ENCODE results near the gene IFNAR1.

IFNAR1 gene

DNA sequence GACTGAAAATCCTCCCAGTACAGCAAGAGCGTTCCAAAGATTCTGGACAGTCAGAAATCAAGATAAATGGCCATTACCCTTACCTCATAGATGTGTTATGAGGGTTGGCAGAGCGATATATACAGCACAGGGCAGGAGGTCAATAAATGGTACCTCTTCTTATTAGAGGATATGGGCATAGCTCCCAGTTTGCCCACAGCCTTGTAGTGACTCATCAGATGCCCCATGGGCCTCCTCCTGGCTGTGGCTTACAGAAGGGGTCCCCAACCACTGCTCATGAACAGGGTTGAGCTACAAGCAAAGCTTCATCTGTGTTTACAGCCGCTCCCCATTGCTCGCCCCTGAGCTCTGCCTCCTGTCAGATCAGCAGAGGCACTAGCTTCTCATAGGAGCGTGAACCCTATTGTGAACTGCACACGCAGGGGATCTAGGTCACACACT lies 71.1 kb downstream of the IFNAR1 start:
- Histone ChIP-seq H3K4me2 (ENCODE audit: low read depth, low read length) (no peak overlapping the region), H3K4me1 (ENCODE audit: low read length) (peaks cover 7% of the 10 kb centered on the region), H3K9me3 (replicated peaks; ENCODE audit: insufficient read depth, low read length) (no peaks in the 10 kb centered on the region), H2AFZ (ENCODE audit: low read length) (no peak overlapping the region), H3K9ac (ENCODE audit: low read length) (no peak overlapping the region), H3K4me3 (ENCODE audit: low read length) (no peak overlapping the region), H3K9me2 (replicated peaks; ENCODE audit: insufficient read depth, low read length) (no peaks in the 10 kb centered on the region), H3K79me2 (ENCODE audit: low read length) (no peaks in the 10 kb centered on the region), H4K20me1 (ENCODE audit: insufficient read depth, low read length) (no peaks in the 10 kb centered on the region), H3F3A (ENCODE audit: insufficient read depth, low read length) (peaks cover 12% of the 10 kb centered on the region), H3K36me3 (replicated peaks; ENCODE audit: insufficient read depth, low read length) (no peaks in the 10 kb centered on the region), H3K27ac (ENCODE audit: low read length) (no peak overlapping the region), H3K27me3 (replicated peaks; ENCODE audit: insufficient read depth, low read length) (no peaks in the 10 kb centered on the region)
- TF ChIP-seq EZH2phosphoT487 (IDR thresholded peaks at IDR 0.05; ENCODE audit: low read length) (no peak), EZH2 (optimal IDR thresholded peaks at IDR 0.05; ENCODE audit: low read depth, low read length) (no peak), CTCF (IDR thresholded peaks at IDR 0.05; ENCODE audit: low read length) (no peak)
- no peak for DNase-seq

GRCh38 chr21:33396436-33396835 lies 71.7 kb downstream of the IFNAR1 start:
- Histone ChIP-seq H3K27me3 (replicated peaks; ENCODE audit: insufficient read depth, low read length) (no peaks in the 10 kb centered on the region), H3K27ac (ENCODE audit: low read length) (no peak overlapping the region), H3K4me3 (ENCODE audit: low read length) (no peak overlapping the region), H4K20me1 (ENCODE audit: insufficient read depth, low read length) (no peaks in the 10 kb centered on the region), H3K4me1 (ENCODE audit: low read length) (peaks cover 7% of the 10 kb centered on the region), H3F3A (ENCODE audit: insufficient read depth, low read length) (peaks cover 12% of the 10 kb centered on the region), H3K79me2 (ENCODE audit: low read length) (no peaks in the 10 kb centered on the region), H3K9me2 (replicated peaks; ENCODE audit: insufficient read depth, low read length) (no peaks in the 10 kb centered on the region), H3K36me3 (replicated peaks; ENCODE audit: insufficient read depth, low read length) (no peaks in the 10 kb centered on the region), H2AFZ (ENCODE audit: low read length) (no peak overlapping the region), H3K9ac (ENCODE audit: low read length) (no peak overlapping the region), H3K9me3 (replicated peaks; ENCODE audit: insufficient read depth, low read length) (no peaks in the 10 kb centered on the region), H3K4me2 (ENCODE audit: low read depth, low read length) (no peak overlapping the region)
- TF ChIP-seq EZH2phosphoT487 (IDR thresholded peaks at IDR 0.05; ENCODE audit: low read length) = no peak
- no peak for TF ChIP-seq EZH2 (optimal IDR thresholded peaks at IDR 0.05; ENCODE audit: low read depth, low read length)
- no peak for DNase-seq

GRCh38 chr21:33396951-33397350 lies 72.2 kb downstream of the IFNAR1 start:
- Histone ChIP-seq H3K27ac (ENCODE audit: low read length) (no peak overlapping the region), H3K9me2 (replicated peaks; ENCODE audit: insufficient read depth, low read length) (no peaks in the 10 kb centered on the region), H3K4me2 (ENCODE audit: low read depth, low read length) (no peak overlapping the region), H3K79me2 (ENCODE audit: low read length) (no peaks in the 10 kb centered on the region), H3K4me1 (ENCODE audit: low read length) (peaks cover 7% of the 10 kb centered on the region), H3K36me3 (replicated peaks; ENCODE audit: insufficient read depth, low read length) (no peaks in the 10 kb centered on the region), H3F3A (ENCODE audit: insufficient read depth, low read length) (peaks cover 12% of the 10 kb centered on the region), H3K27me3 (replicated peaks; ENCODE audit: insufficient read depth, low read length) (no peaks in the 10 kb centered on the region), H3K9me3 (replicated peaks; ENCODE audit: insufficient read depth, low read length) (no peaks in the 10 kb centered on the region), H3K9ac (ENCODE audit: low read length) (no peak overlapping the region), H4K20me1 (ENCODE audit: insufficient read depth, low read length) (no peaks in the 10 kb centered on the region), H3K4me3 (ENCODE audit: low read length) (no peak overlapping the region), H2AFZ (ENCODE audit: low read length) (no peak overlapping the region)
- no peak for TF ChIP-seq EZH2phosphoT487 (IDR thresholded peaks at IDR 0.05; ENCODE audit: low read length)
- TF ChIP-seq CTCF (IDR thresholded peaks at IDR 0.05; ENCODE audit: low read length) = no peak
- no peak for TF ChIP-seq EZH2 (optimal IDR thresholded peaks at IDR 0.05; ENCODE audit: low read depth, low read length)
- DNase-seq = no peak

DNA sequence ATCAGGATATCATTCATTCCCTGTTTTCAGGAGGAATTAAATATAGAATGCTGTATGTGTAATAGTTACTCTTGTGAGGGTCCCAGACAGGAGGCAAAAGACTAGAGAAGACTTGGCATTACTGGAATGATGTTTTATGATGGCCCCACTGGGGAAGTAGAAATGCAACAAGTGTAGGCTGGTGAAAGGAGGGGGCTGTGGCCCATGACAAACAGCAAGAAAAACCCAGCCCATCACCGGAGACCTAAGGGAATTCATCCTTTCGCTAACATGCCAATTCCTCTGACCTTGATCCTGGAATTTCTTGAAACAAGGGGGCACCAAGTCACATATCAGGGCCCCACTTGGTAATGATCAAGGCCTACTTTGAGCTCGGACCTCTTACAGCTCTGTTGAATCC lies 72.9 kb downstream of the IFNAR1 start:
- H3K79me2 ChIP-seq (ENCODE audit: low read length) = no peaks in the 10 kb centered on the region
- no peak overlapping the region for H3K27ac ChIP-seq (ENCODE audit: low read length)
- H3K4me3 ChIP-seq (ENCODE audit: low read length) = no peak overlapping the region
- H3K4me2 ChIP-seq (ENCODE audit: low read depth, low read length) = no peak overlapping the region
- no peak overlapping the region for H3K9ac ChIP-seq (ENCODE audit: low read length)
- no peak overlapping the region for H2AFZ ChIP-seq (ENCODE audit: low read length)
- TF ChIP-seq EZH2phosphoT487 (IDR thresholded peaks at IDR 0.05; ENCODE audit: low read length) (no peak), EZH2 (optimal IDR thresholded peaks at IDR 0.05; ENCODE audit: low read depth, low read length) (no peak), CTCF (IDR thresholded peaks at IDR 0.05; ENCODE audit: low read length) (no peak)
- H3K27me3 ChIP-seq (replicated peaks; ENCODE audit: insufficient read depth, low read length) = no peaks in the 10 kb centered on the region
- H3K36me3 ChIP-seq (replicated peaks; ENCODE audit: insufficient read depth, low read length) = no peaks in the 10 kb centered on the region
- H3K9me3 ChIP-seq (replicated peaks; ENCODE audit: insufficient read depth, low read length) = no peaks in the 10 kb centered on the region
- no peaks in the 10 kb centered on the region for H4K20me1 ChIP-seq (ENCODE audit: insufficient read depth, low read length)
- H3K4me1 ChIP-seq (ENCODE audit: low read length) = peaks cover 7% of the 10 kb centered on the region
- peaks cover 12% of the 10 kb centered on the region for H3F3A ChIP-seq (ENCODE audit: insufficient read depth, low read length)
- H3K9me2 ChIP-seq (replicated peaks; ENCODE audit: insufficient read depth, low read length) = no peaks in the 10 kb centered on the region
- DNase-seq = no peak
